NCI-H1930 (cell line): ENCODE results near the gene RETREG2.

Experiments
- DNase-seq, 2 experiments: peaks; one replicate each; lab custom pipeline; 2025; lab: John Stamatoyannopoulos, UW

RETREG2 gene

GRCh38 chr2:219215871-219216534 lies 37.9 kb downstream of the RETREG2 start:
- no peak for DNase-seq

GRCh38 chr2:219216535-219216915 lies 38.5 kb downstream of the RETREG2 start:
- DNase-seq = no peak

- DNase-seq = peak; percentile 42 to 59
Measured at GRCh38 chr2:219218217-219218731, 40.2 kb downstream of the RETREG2 start.

- peak; percentile 81 to 84 for DNase-seq
Measured at GRCh38 chr2:219218732-219219701, 40.9 kb downstream of the RETREG2 start, which contains the start of gene ABCB6. ABCB6 (minus strand) TSS chr2:219218958; CDS start chr2:219218673, 285 bp downstream.

- no peak for DNase-seq
Measured at GRCh38 chr2:219219784-219220532, 41.9 kb downstream of the RETREG2 start.

- DNase-seq = no peak
Measured at GRCh38 chr2:219220652-219221402, 42.8 kb downstream of the RETREG2 start.

- DNase-seq = no peak
Measured at GRCh38 chr2:219221957-219222518, 44.0 kb downstream of the RETREG2 start.

- no peak for DNase-seq
Measured at GRCh38 chr2:219223831-219224610, 45.9 kb downstream of the RETREG2 start.

GRCh38 chr2:219225350-219225749 lies 47.3 kb downstream of the RETREG2 start:
- no peak for DNase-seq

GRCh38 chr2:219228041-219228910 lies 50.2 kb downstream of the RETREG2 start:
- no peak for DNase-seq

- DNase-seq = no peak
Measured at GRCh38 chr2:219228911-219229304, 50.8 kb downstream of the RETREG2 start.

GRCh38 chr2:219229305-219230058 lies 51.4 kb downstream of the RETREG2 start, which contains the start of the genes ANKZF1 and ATG9A:
ANKZF1 (plus strand) TSS chr2:219229806; CDS start chr2:219230258, 452 bp downstream.
ATG9A (minus strand) TSS chr2:219229636; CDS start chr2:219228024, 1,612 bp downstream.
- DNase-seq = peak; percentile 96 to 97

- no peak for DNase-seq
Measured at GRCh38 chr2:219230059-219230540, 52.0 kb downstream of the RETREG2 start.

GRCh38 chr2:219234331-219234730 lies 56.3 kb downstream of the RETREG2 start:
- no peak for DNase-seq
